ENCODE measurements around the gene PRR30. TPM values are rescaled to one million over a fixed set of nuclear protein-coding genes. Genes with fewer than 3 reads are reported as not detected.

Gene PRR30
- total and polyA plus RNA-seq, 10 of the 15 experiments (the other 5 are each of a cell fraction or from before 2014, with no cell fraction given), result not detected

DNA sequence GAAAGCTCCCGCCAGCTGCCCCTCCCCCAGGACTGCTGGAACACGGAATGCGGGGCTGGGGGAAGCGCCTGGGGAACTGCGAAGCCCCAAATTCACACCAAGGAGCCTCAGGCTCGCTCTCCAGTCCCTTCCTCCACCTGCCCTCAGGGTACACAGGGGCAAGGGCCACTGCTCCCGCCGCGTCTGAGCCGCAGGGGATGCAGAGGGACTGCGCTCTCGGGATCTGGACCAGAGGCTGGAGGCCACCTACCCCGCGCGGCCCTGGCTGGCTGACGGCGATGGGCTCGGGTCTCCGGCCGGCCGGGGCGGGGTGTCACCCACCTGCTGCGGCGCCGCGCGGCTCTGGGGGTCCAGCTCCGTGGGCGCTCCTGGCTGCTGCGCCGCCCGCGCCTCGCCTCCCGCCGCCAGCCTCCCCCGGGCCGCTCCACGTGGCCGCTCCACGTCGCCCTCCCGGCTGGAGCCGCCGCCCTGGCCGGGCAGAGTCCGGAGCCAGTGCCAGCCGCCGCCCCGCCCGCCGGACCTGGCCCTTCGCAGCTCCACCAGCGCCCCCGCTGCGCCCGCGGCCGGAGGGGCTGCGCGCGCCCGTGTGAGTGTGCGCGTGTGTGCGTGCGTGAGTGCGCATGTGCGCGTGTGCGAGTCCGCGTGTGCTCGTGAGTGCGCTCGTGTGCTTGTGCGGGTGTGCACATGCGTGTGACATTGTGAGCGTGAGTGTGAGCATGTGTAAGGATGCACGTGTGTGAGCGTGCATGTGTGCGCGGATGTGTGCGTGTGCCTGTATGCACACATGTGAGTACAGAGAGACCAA, 20.5 kb downstream of the PRR30 start, which contains the start of gene CGREF1 (continued):
- TF ChIP-seq SP1 (IDR thresholded peaks at IDR 0.05; ENCODE audit: low read depth, low read length) (no peak), SUZ12 (IDR thresholded peaks at IDR 0.05; ENCODE audit: unreplicated experiment) (peak; percentile 56), ZNF622 (IDR thresholded peaks at IDR 0.05) (no peak), ZNF274 (IDR thresholded peaks at IDR 0.05; ENCODE audit: insufficient read depth, insufficient read length) (no peak)

DNA sequence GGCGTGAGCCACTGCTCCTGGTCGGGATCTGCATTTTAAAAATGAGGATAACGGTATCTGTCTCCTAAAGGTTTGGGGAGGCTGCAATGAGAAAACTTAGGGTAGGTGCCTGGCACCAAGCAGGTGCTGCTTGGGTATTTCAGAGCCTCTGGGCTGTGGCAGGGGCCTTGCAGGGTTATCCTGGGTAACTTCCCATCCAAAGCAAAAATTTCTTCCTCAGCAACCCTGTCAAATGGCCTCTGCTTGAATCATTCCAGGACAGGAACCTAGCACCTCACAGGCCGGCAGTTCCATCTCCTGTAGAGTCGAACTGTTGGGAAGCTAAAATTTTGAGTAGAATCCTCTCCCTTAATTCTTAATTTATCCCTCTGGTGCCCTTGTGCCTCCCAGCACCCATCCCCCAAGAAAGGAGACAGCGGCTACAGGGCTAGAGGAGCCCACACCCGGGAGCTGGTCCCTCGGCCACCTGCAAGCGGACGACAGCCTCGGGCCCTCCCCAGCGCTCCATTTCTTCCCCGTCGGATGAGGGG, 21.1 kb downstream of the PRR30 start:
- no peak overlapping the region for H2AFZ ChIP-seq (ENCODE audit: control insufficient read depth, low read depth, low read length)
- H3K4me2 ChIP-seq (ENCODE audit: control insufficient read depth, insufficient read depth), result no peak overlapping the region
- no peak for ATAC-seq
- POLR2A ChIA-PET, result no interaction called here
- H3K4me3 ChIP-seq, result no peak overlapping the region
- no peak for FAIRE-seq
- no peaks in the 10 kb centered on the region for H3K79me2 ChIP-seq (ENCODE audit: control insufficient read depth, insufficient read depth, low read length)
- no peak overlapping the region for H3K9ac ChIP-seq (ENCODE audit: control insufficient read depth, insufficient read depth, low read length)
- no peaks in the 10 kb centered on the region for H4K20me1 ChIP-seq (ENCODE audit: control insufficient read depth, insufficient read depth)
- no peak for DNase-seq (ENCODE audit: low read depth, low spot score)
- TF ChIP-seq, protein P1, sequence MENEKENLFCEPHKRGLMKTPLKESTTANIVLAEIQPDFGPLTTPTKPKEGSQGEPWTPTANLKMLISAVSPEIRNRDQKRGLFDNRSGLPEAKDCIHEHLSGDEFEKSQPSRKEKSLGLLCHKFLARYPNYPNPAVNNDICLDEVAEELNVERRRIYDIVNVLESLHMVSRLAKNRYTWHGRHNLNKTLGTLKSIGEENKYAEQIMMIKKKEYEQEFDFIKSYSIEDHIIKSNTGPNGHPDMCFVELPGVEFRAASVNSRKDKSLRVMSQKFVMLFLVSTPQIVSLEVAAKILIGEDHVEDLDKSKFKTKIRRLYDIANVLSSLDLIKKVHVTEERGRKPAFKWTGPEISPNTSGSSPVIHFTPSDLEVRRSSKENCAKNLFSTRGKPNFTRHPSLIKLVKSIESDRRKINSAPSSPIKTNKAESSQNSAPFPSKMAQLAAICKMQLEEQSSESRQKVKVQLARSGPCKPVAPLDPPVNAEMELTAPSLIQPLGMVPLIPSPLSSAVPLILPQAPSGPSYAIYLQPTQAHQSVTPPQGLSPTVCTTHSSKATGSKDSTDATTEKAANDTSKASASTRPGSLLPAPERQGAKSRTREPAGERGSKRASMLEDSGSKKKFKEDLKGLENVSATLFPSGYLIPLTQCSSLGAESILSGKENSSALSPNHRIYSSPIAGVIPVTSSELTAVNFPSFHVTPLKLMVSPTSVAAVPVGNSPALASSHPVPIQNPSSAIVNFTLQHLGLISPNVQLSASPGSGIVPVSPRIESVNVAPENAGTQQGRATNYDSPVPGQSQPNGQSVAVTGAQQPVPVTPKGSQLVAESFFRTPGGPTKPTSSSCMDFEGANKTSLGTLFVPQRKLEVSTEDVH (IDR thresholded peaks at IDR 0.05; ENCODE audit: low read depth, partially characterized antibody), result no peak
- TF ChIP-seq, protein P2, sequence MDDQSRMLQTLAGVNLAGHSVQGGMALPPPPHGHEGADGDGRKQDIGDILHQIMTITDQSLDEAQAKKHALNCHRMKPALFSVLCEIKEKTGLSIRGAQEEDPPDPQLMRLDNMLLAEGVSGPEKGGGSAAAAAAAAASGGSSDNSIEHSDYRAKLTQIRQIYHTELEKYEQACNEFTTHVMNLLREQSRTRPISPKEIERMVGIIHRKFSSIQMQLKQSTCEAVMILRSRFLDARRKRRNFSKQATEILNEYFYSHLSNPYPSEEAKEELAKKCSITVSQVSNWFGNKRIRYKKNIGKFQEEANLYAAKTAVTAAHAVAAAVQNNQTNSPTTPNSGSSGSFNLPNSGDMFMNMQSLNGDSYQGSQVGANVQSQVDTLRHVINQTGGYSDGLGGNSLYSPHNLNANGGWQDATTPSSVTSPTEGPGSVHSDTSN (IDR thresholded peaks at IDR 0.05; ENCODE audit: insufficient replicate concordance, low read depth, low read length), result no peak
- H3K4me1 ChIP-seq (ENCODE audit: control insufficient read depth, insufficient read depth, low read length), result no peaks in the 10 kb centered on the region; the same call in 1 of the 2 replicates
- WGBS (ENCODE audit: insufficient coverage, insufficient replicate concordance, low lambda C conversion rate, missing lambda C conversion rate), result 46% methylated on average over 14 of the region's 14 CpGs
- H3K27me3 ChIP-seq (replicated peaks in 1 of 2; ENCODE audit: control insufficient read depth in 2 of 2, insufficient read depth in 2 of 2, low read length in 1 of 2), result peaks cover 6 to 7% of the 10 kb centered on the region in 2 experiments
- H3K27ac ChIP-seq (ENCODE audit: control insufficient read depth, insufficient read depth), result no peak overlapping the region
- SMC1A ChIA-PET (ENCODE audit: uncharacterized antibody, unreplicated experiment), result no interaction called here
- CTCF ChIA-PET, result interaction anchor here (1.5 kb wide), 1 partner anchor 162 kb away, joined by 4 read pairs; no protein-coding TSS in a partner anchor
- H3K36me3 ChIP-seq (ENCODE audit: control insufficient read depth in 2 of 2, insufficient read depth in 2 of 2, low read length in 1 of 2), result no peaks in the 10 kb centered on the region
- H3K9me3 ChIP-seq (replicated peaks; ENCODE audit: control insufficient read depth, insufficient read depth, low read length), result no peaks in the 10 kb centered on the region
- in situ Hi-C loops (cut with MboI), result no loop called here
- intact Hi-C loops (cut with micrococcal nuclease; ENCODE audit: unreplicated experiment), result no loop called here
- RAD21 ChIA-PET (ENCODE audit: unreplicated experiment), result no interaction called here
- BruUV-seq (replicated peaks), result no TSS peak

All from GM12878 (cell line).